Activated CD8-positive, alpha-beta T cell treated with anti-CD3 and anti-CD28 coated beads, Interleukin-2, amount 10 ng/mL, durations not matched to agents 7 days and 5 days (primary cell): ENCODE data around the gene SPEN. TPM values are rescaled to one million over a fixed set of nuclear protein-coding genes. Genes with fewer than 3 reads are reported as not detected.
A peak's percentile ranks its signal among the peaks of the same experiment; 100 is the strongest.
"Not testable (repeated sequence)": the region's sequence is repeated elsewhere in the genome, so short reads cannot be mapped to it uniquely, and the experiment has no call there.

Experiments
- ATAC-seq: fragments of 150-1000 bp; cut with Tn5 transposase; one replicate; pipeline ENCODE4 v1.10.0; 2021; ENCODE audit warnings: moderate library complexity
- CTCF ChIA-PET: fragments of 350-600 bp; sonication (Branson Sonifier 250); formaldehyde crosslinking; loops from one replicate; lab custom pipeline; 2021; ENCODE audit warnings: antibody characterized with exemption; lab: Charles Lee
- POLR2A ChIA-PET: fragments of 350-600 bp; sonication (Branson Sonifier 250); formaldehyde crosslinking; loops from one replicate; lab custom pipeline; 2021; ENCODE audit warnings: antibody characterized with exemption; lab: Charles Lee
- DNase-seq: peaks from one replicate; pipeline ENCODE4 v3.0.0-alpha.2; 2020
- H3K27ac Mint-ChIP-seq: one replicate; pipeline ENCODE4 v1.8.0; 2021; ENCODE audit warnings: mild to moderate bottlenecking, mixed read lengths
- H3K27me3 Mint-ChIP-seq: one replicate; pipeline ENCODE4 v1.8.0; 2021; ENCODE audit warnings: low read depth, mixed read lengths
- H3K36me3 Mint-ChIP-seq: one replicate; pipeline ENCODE4 v1.8.0; 2021; ENCODE audit warnings: low read depth, mixed read lengths
- H3K4me1 Mint-ChIP-seq: one replicate; pipeline ENCODE4 v1.8.0; 2021; ENCODE audit warnings: low read depth, mixed read lengths
- H3K4me3 Mint-ChIP-seq: one replicate; pipeline ENCODE4 v1.8.0; 2021; ENCODE audit warnings: mild to moderate bottlenecking, mixed read lengths
- H3K9me3 Mint-ChIP-seq: one replicate; pipeline ENCODE4 v1.8.0; 2022; ENCODE audit warnings: mixed read lengths; ENCODE audit not compliant: insufficient read depth
- total RNA-seq, 2 experiments: library from RNA; stranded (reverse); gene quantifications; one replicate each; pipeline ENCODE4 v1.2.3, GENCODE V29; 2021

Gene SPEN
- total RNA-seq, 2 experiments from 2014 or later, result 65.0 to 66.3 TPM

DNA sequence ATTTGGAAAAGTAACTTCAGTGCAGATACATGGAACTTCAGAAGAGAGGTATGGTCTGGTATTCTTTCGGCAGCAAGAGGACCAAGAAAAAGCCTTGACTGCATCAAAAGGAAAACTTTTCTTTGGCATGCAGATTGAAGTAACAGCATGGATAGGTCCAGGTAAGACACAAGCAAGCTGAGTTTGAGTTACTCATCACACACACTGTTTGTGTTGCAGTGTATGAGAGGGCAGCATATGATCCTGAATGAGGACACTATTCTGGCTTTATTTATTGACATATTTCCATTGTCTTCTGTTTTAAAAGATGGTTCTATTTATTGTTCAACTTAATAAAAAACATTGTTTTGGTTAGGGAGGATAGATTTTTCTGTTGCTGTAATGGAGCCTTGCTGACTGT is 63.6 kb downstream of the SPEN start:
- Mint-ChIP-seq H3K4me1 (peaks cover 11% of the 10 kb centered on the region), H3K9me3 (no peaks in the 10 kb centered on the region), H3K27ac (no peak overlapping the region), H3K27me3 (no peaks in the 10 kb centered on the region), H3K4me3 (no peak overlapping the region), H3K36me3 (peaks cover 52% of the 10 kb centered on the region)
- DNase-seq (no peak), ATAC-seq (no peak)
- ChIA-PET CTCF (interaction anchor here (1.6 to 5.2 kb wide), 2 partner anchors 96 to 119 kb away, joined by 3 to 15 read pairs; no protein-coding TSS in a partner anchor), POLR2A (interaction anchor here (1.4 kb wide), 1 partner anchor 77 kb away, joined by 3 read pairs; no protein-coding TSS in a partner anchor)

DNA sequence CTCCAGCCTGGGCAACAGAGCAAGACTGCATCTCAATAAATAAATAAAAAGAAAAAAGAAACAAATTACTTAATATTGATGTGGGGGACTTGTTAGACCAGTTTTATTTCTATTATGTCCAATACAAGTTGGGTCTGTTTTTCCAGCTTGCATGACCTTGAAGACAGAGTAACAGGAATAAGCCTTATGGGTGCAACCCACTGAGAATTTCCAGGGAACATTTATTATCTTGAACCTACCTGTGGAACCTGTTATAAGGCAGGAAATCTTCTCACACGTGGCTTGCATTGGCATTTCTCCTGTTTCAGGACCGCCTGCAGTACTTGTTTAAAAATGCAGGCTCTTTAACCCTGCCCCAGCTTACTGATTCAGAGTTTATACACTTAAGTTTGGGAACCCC is 64.4 kb downstream of the SPEN start:
- DNase-seq, result no peak
- Mint-ChIP-seq H3K4me1 (peaks cover 18% of the 10 kb centered on the region), H3K4me3 (no peak overlapping the region), H3K36me3 (peaks cover 58% of the 10 kb centered on the region), H3K27me3 (no peaks in the 10 kb centered on the region), H3K9me3 (no peaks in the 10 kb centered on the region), H3K27ac (no peak overlapping the region)
- no peak for ATAC-seq
- POLR2A ChIA-PET, result interaction anchor here (1.0 to 1.4 kb wide), 2 partner anchors 40 to 78 kb away, joined by 3 read pairs; no protein-coding TSS in a partner anchor
- CTCF ChIA-PET, result interaction anchor here (0.8 to 5.2 kb wide), 3 partner anchors 58 to 97 kb away, joined by 3 to 15 read pairs (median 4); no protein-coding TSS in a partner anchor

GRCh38 chr1:15913607-15914006 is 66.1 kb downstream of the SPEN start:
- H3K27me3 Mint-ChIP-seq, POLR2A ChIA-PET, H3K4me3 Mint-ChIP-seq, ATAC-seq, DNase-seq, H3K9me3 Mint-ChIP-seq, H3K27ac Mint-ChIP-seq: not testable (repeated sequence)
- Mint-ChIP-seq H3K4me1 (peaks cover 28% of the 10 kb centered on the region), H3K36me3 (peaks cover 66% of the 10 kb centered on the region)
- CTCF ChIA-PET, result interaction anchor here (1.5 to 5.2 kb wide), 3 partner anchors 31 to 122 kb away, joined by 3 to 15 read pairs (median 7); no protein-coding TSS in a partner anchor

DNA sequence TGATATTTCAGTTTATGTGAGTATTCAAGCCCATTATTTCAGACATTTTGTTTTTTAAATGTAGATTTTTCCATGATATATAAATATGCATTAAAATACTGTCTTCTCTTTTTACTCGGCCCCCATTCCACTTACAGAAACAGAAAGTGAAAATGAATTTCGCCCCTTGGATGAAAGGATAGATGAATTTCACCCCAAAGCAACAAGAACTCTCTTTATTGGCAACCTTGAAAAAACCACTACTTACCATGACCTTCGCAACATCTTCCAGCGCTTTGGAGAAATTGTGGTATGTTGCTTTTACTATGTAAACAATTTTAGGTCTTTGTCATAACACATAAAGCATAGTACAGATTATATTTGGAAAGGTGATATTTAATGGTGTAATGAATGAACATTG is 68.5 kb downstream of the SPEN start:
- CTCF ChIA-PET, result interaction anchor here (0.7 to 2.2 kb wide), 4 partner anchors 10 to 101 kb away, joined by 3 to 11 read pairs (median 4); no protein-coding TSS in a partner anchor
- H3K9me3 Mint-ChIP-seq, result no peaks in the 10 kb centered on the region
- H3K36me3 Mint-ChIP-seq, result peaks cover 67% of the 10 kb centered on the region
- peak overlapping the region; percentile 43 for H3K4me3 Mint-ChIP-seq
- peaks cover 41% of the 10 kb centered on the region for H3K4me1 Mint-ChIP-seq
- DNase-seq (no peak), ATAC-seq (peak; percentile 50)
- peak overlapping the region; percentile 64 for H3K27ac Mint-ChIP-seq
- POLR2A ChIA-PET, result interaction anchor here (0.9 to 1.2 kb wide), 3 partner anchors 9 to 83 kb away, joined by 3 read pairs; partner anchors contain the start of gene SPEN
- no peaks in the 10 kb centered on the region for H3K27me3 Mint-ChIP-seq

DNA sequence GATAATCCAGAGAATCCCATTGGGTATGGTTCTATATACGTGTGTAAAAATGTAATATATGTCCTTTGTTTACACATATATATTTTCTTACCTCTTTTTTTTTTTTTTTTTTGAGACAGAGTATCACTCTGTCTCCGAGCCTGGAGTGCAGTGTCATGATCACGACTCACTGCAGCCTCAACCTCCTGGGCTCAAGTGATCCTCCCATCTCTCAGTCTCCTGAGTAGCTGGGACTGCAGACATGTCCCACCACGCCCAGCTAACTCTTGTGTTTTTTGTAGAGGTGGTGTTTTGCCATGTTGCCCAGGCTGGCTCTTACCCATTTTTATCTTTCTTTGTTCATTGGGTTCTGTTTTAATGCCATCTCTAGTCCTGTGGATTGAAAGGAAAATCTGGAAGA is 68.9 kb downstream of the SPEN start:
- ChIA-PET POLR2A (interaction anchor here (0.9 to 1.2 kb wide), 3 partner anchors 9 to 83 kb away, joined by 3 read pairs; partner anchors contain the start of gene SPEN), CTCF (interaction anchor here (0.7 to 2.2 kb wide), 4 partner anchors 10 to 101 kb away, joined by 3 to 11 read pairs (median 4); no protein-coding TSS in a partner anchor)
- Mint-ChIP-seq H3K27ac (peak overlapping the region; percentile 66), H3K4me3 (peak overlapping the region; percentile 43), H3K9me3 (no peaks in the 10 kb centered on the region), H3K36me3 (peaks cover 66% of the 10 kb centered on the region), H3K27me3 (no peaks in the 10 kb centered on the region), H3K4me1 (peaks cover 41% of the 10 kb centered on the region)
- DNase-seq, result no peak
- peak; percentile 29 for ATAC-seq

DNA sequence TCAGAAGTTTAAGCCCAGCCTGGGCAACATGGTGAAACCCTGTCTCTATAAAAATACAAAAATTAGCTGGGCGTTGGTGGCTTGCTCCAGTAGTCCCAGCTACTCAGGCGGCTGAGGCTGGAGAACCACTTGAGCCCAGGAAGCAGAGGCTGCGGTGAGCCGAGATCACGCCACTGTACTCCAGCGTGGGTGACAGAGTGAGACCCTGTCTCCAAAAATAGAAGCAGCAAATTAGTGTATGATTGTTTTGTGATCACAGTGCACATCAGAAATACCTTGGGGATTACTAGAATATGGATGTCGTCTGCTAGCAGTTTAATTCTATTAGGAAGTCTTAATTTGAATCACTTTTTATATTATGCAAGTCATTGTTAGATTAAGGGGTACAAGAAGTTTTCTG is 69.4 kb downstream of the SPEN start:
- peaks cover 69% of the 10 kb centered on the region for H3K36me3 Mint-ChIP-seq
- H3K27ac Mint-ChIP-seq, result peak overlapping the region; percentile 66
- DNase-seq (no peak), ATAC-seq (no peak)
- H3K9me3 Mint-ChIP-seq, result no peaks in the 10 kb centered on the region
- CTCF ChIA-PET, result interaction anchor here (0.7 to 2.2 kb wide), 2 partner anchors 47 to 102 kb away, joined by 3 to 11 read pairs; no protein-coding TSS in a partner anchor
- peaks cover 41% of the 10 kb centered on the region for H3K4me1 Mint-ChIP-seq
- no peaks in the 10 kb centered on the region for H3K27me3 Mint-ChIP-seq
- peak overlapping the region; percentile 43 for H3K4me3 Mint-ChIP-seq
- POLR2A ChIA-PET, result interaction anchor here (0.6 to 1.2 kb wide), 2 partner anchors 20 to 84 kb away, joined by 3 read pairs; no protein-coding TSS in a partner anchor

DNA sequence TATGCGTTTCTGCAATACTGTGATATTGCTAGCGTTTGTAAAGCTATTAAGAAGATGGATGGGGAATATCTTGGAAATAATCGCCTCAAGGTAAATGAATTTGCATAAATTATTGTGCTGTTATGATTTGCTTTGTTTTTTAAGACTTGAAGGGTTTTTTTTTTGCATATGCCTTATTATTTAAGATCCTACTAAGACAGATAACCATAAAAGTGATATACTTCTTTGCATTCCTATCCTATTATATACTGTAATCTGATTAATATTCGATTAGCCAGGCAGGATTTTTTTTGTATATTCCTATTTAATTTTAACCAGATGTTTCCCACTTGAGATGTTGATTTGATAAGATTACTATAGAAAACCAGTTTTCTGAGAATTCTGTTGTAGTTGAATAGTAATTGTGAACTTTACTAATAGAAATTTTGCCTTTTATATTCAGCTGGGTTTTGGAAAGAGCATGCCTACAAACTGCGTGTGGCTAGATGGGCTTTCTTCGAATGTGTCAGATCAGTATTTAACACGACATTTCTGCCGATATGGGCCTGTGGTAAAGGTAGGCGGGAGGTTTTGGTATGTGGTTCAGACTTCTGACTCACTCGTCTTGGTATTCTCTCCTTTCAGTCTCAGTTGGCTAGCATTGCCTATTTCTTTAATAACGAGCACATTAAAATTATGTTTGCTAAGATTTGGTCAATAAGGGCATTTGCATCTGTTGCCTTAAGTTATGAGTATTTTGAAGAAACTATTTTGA is 71.6 kb downstream of the SPEN start:
- Mint-ChIP-seq H3K36me3 (peaks cover 71% of the 10 kb centered on the region), H3K27ac (peak overlapping the region; percentile 41), H3K4me3 (peak overlapping the region; percentile 23), H3K9me3 (no peaks in the 10 kb centered on the region), H3K4me1 (peaks cover 41% of the 10 kb centered on the region), H3K27me3 (no peaks in the 10 kb centered on the region)
- peak; percentile 85 for DNase-seq
- ChIA-PET CTCF (interaction anchor here (1.3 to 2.5 kb wide), 2 partner anchors 101 to 104 kb away, joined by 4 to 9 read pairs; no protein-coding TSS in a partner anchor), POLR2A (no interaction called here)
- ATAC-seq, result peak; percentile 90

DNA sequence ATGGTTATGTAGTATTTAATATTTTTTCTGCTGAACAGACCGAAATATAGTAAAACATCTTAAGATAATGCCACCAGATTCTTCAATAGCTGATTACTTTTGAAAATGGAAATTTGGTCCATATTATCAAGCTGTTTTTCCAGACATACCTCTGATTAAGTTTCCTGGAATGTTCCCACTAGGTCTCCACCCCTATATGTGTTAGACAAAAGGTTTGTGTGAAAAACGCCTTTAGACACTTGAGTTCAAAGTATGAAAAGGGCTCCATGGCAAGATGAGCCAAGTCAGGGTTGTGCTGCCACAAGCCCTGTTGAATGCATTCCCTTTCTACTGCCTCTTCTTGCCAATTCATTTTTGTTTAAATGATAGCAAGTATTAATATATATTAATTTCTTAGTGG is 75.7 kb downstream of the SPEN start:
- Mint-ChIP-seq H3K27ac (no peak overlapping the region), H3K4me1 (peaks cover 17% of the 10 kb centered on the region), H3K4me3 (no peak overlapping the region), H3K27me3 (no peaks in the 10 kb centered on the region), H3K36me3 (peaks cover 65% of the 10 kb centered on the region), H3K9me3 (no peaks in the 10 kb centered on the region)
- ChIA-PET CTCF (no interaction called here), POLR2A (no interaction called here)
- DNase-seq (no peak), ATAC-seq (no peak)

DNA sequence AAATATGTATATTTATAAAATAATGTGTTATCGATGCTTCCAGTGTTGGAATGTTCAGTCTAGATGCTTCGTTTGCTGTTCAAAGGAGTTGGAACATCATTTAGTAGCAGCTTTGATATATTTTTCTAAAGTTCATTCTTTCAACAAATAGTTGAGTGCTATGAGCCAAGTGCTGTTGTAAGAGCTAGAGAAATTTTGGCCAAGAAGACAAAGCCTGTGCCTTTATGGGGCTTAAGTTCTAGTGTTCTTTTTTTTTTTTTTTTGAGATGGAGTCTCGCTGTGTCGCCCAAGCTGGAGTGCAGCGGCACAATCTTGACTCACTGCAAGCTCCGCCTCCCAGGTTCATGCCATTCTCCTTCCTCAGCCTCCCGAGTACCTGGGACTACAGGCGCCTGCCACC is 78.9 kb downstream of the SPEN start:
- H3K4me3 Mint-ChIP-seq, POLR2A ChIA-PET, H3K4me1 Mint-ChIP-seq, DNase-seq, ATAC-seq, H3K9me3 Mint-ChIP-seq, H3K27ac Mint-ChIP-seq, H3K27me3 Mint-ChIP-seq: not testable (repeated sequence)
- CTCF ChIA-PET, result interaction anchor here (1.1 kb wide), 1 partner anchor 31 kb away, joined by 3 read pairs; no protein-coding TSS in a partner anchor
- H3K36me3 Mint-ChIP-seq, result peaks cover 73% of the 10 kb centered on the region

DNA sequence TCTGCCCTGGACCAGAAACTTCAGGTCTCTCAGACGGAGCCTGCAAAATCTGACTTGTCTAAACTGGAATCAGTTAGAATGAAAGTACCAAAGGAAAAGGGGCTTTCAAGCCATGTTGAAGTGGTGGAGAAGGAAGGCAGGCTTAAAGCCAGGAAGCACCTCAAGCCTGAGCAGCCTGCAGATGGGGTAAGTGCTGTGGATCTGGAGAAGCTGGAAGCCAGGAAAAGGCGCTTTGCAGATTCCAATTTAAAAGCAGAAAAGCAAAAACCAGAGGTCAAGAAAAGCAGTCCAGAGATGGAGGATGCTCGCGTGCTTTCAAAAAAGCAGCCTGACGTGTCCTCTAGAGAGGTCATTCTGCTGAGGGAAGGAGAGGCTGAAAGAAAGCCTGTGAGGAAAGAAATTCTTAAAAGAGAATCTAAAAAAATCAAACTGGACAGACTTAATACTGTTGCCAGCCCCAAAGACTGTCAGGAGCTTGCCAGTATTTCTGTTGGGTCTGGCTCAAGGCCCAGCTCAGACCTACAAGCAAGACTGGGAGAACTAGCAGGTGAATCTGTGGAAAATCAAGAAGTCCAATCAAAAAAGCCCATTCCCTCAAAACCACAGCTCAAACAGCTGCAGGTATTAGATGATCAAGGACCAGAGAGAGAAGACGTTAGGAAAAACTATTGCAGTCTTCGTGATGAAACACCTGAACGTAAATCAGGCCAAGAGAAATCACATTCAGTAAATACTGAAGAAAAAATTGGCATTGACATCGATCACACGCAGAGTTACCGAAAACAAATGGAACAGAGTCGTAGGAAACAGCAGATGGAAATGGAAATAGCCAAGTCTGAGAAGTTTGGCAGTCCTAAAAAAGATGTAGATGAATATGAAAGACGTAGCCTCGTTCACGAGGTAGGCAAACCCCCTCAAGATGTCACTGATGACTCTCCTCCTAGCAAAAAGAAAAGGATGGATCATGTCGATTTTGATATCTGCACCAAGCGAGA is 81.8 kb downstream of the SPEN start:
- Mint-ChIP-seq H3K4me3 (no peak overlapping the region), H3K27me3 (no peaks in the 10 kb centered on the region), H3K27ac (no peak overlapping the region), H3K4me1 (no peaks in the 10 kb centered on the region), H3K9me3 (no peaks in the 10 kb centered on the region), H3K36me3 (peaks cover 75% of the 10 kb centered on the region)
- DNase-seq (no peak), ATAC-seq (no peak)
- CTCF ChIA-PET, result interaction anchor here (1.4 kb wide), 1 partner anchor 40 kb away, joined by 3 read pairs; no protein-coding TSS in a partner anchor
- POLR2A ChIA-PET, result no interaction called here

GRCh38 chr1:15931401-15931800 is 83.9 kb downstream of the SPEN start:
- Mint-ChIP-seq H3K4me1 (no peaks in the 10 kb centered on the region), H3K4me3 (no peak overlapping the region), H3K27ac (peak overlapping the region; percentile 13), H3K9me3 (no peaks in the 10 kb centered on the region), H3K27me3 (no peaks in the 10 kb centered on the region), H3K36me3 (peaks cover 80% of the 10 kb centered on the region)
- no peak for DNase-seq
- ChIA-PET POLR2A (no interaction called here), CTCF (interaction anchor here (0.6 to 1.2 kb wide), 4 partner anchors 76 to 114 kb away, joined by 3 to 4 read pairs (median 3); partner anchors contain the start of gene SPEN)
- no peak for ATAC-seq
